ENCODE measurements around the gene DMAC1.

Gene DMAC1

GRCh38 chr9:7780261-7780988, 19.2 kb downstream of the DMAC1 start:
- no peak for TF ChIP-seq CTCF (IDR thresholded peaks at IDR 0.05; ENCODE audit: poor library complexity, severe bottlenecking)
- DNase-seq (ENCODE audit: low spot score) = no peak
- H3K27me3 ChIP-seq (ENCODE audit: insufficient read depth, poor library complexity, severe bottlenecking) = no peaks in the 10 kb centered on the region
- no peak for ATAC-seq (ENCODE audit: low read depth)
- no peaks in the 10 kb centered on the region for H3K9me3 ChIP-seq (ENCODE audit: severe bottlenecking)
- H3K36me3 ChIP-seq (ENCODE audit: low read depth) = no peaks in the 10 kb centered on the region
- H3K4me3 ChIP-seq (ENCODE audit: severe bottlenecking) = no peak overlapping the region
- no peaks in the 10 kb centered on the region for H3K4me1 ChIP-seq (ENCODE audit: insufficient read depth, poor library complexity, severe bottlenecking)
- H3K27ac ChIP-seq (ENCODE audit: poor library complexity, severe bottlenecking) = no peak overlapping the region

- no peak for ATAC-seq (ENCODE audit: low read depth)
These were observed 20.6 kb downstream of the DMAC1 start for GRCh38 chr9:7778851-7779600.

GRCh38 chr9:7777771-7778170, 21.8 kb downstream of the DMAC1 start:
- H3K9me3 ChIP-seq (ENCODE audit: severe bottlenecking) = no peaks in the 10 kb centered on the region
- H3K27me3 ChIP-seq (ENCODE audit: insufficient read depth, poor library complexity, severe bottlenecking) = no peaks in the 10 kb centered on the region
- DNase-seq (ENCODE audit: low spot score) = no peak
- TF ChIP-seq CTCF (IDR thresholded peaks at IDR 0.05; ENCODE audit: poor library complexity, severe bottlenecking) = no peak
- H3K27ac ChIP-seq (ENCODE audit: poor library complexity, severe bottlenecking) = no peak overlapping the region
- no peak for ATAC-seq (ENCODE audit: low read depth)
- no peak overlapping the region for H3K4me3 ChIP-seq (ENCODE audit: severe bottlenecking)
- no peaks in the 10 kb centered on the region for H3K36me3 ChIP-seq (ENCODE audit: low read depth)
- no peaks in the 10 kb centered on the region for H3K4me1 ChIP-seq (ENCODE audit: insufficient read depth, poor library complexity, severe bottlenecking)

More at GRCh38 chr9:7778851-7779600, 20.6 kb downstream of the DMAC1 start:
- TF ChIP-seq CTCF (IDR thresholded peaks at IDR 0.05; ENCODE audit: poor library complexity, severe bottlenecking) = no peak
- H3K4me1 ChIP-seq (ENCODE audit: insufficient read depth, poor library complexity, severe bottlenecking) = no peaks in the 10 kb centered on the region
- no peaks in the 10 kb centered on the region for H3K9me3 ChIP-seq (ENCODE audit: severe bottlenecking)
- H3K27ac ChIP-seq (ENCODE audit: poor library complexity, severe bottlenecking) = no peak overlapping the region
- DNase-seq (ENCODE audit: low spot score) = no peak
- H3K36me3 ChIP-seq (ENCODE audit: low read depth) = no peaks in the 10 kb centered on the region
- no peak overlapping the region for H3K4me3 ChIP-seq (ENCODE audit: severe bottlenecking)
- H3K27me3 ChIP-seq (ENCODE audit: insufficient read depth, poor library complexity, severe bottlenecking) = no peaks in the 10 kb centered on the region

- no peaks in the 10 kb centered on the region for H3K36me3 ChIP-seq (ENCODE audit: low read depth)
- H3K27ac ChIP-seq (ENCODE audit: poor library complexity, severe bottlenecking) = no peak overlapping the region
- no peaks in the 10 kb centered on the region for H3K9me3 ChIP-seq (ENCODE audit: severe bottlenecking)
- no peak overlapping the region for H3K4me3 ChIP-seq (ENCODE audit: severe bottlenecking)
- ATAC-seq (ENCODE audit: low read depth) = no peak
- DNase-seq (ENCODE audit: low spot score) = no peak
- no peaks in the 10 kb centered on the region for H3K4me1 ChIP-seq (ENCODE audit: insufficient read depth, poor library complexity, severe bottlenecking)
- H3K27me3 ChIP-seq (ENCODE audit: insufficient read depth, poor library complexity, severe bottlenecking) = no peaks in the 10 kb centered on the region
- TF ChIP-seq CTCF (IDR thresholded peaks at IDR 0.05; ENCODE audit: poor library complexity, severe bottlenecking) = no peak
These were observed 29.5 kb downstream of the DMAC1 start for GRCh38 chr9:7770111-7770510.

- H3K36me3 ChIP-seq (ENCODE audit: low read depth) = no peaks in the 10 kb centered on the region
- H3K27me3 ChIP-seq (ENCODE audit: insufficient read depth, poor library complexity, severe bottlenecking) = no peaks in the 10 kb centered on the region
- no peaks in the 10 kb centered on the region for H3K4me1 ChIP-seq (ENCODE audit: insufficient read depth, poor library complexity, severe bottlenecking)
- no peak for DNase-seq (ENCODE audit: low spot score)
- H3K4me3 ChIP-seq (ENCODE audit: severe bottlenecking) = no peak overlapping the region
- no peak overlapping the region for H3K27ac ChIP-seq (ENCODE audit: poor library complexity, severe bottlenecking)
- no peak for ATAC-seq (ENCODE audit: low read depth)
- no peaks in the 10 kb centered on the region for H3K9me3 ChIP-seq (ENCODE audit: severe bottlenecking)
- no peak for TF ChIP-seq CTCF (IDR thresholded peaks at IDR 0.05; ENCODE audit: poor library complexity, severe bottlenecking)
These were observed 37.0 kb downstream of the DMAC1 start for GRCh38 chr9:7762600-7762999.
